IPS-NIHi11 (cell line): ENCODE results near the gene RAMACL.

ENCODE experiments used
- DNase-seq: peaks from one replicate; pipeline ENCODE4 v3.0.0; 2012; ENCODE audit warnings: mixed read lengths, low spot score

RAMACL gene

DNA sequence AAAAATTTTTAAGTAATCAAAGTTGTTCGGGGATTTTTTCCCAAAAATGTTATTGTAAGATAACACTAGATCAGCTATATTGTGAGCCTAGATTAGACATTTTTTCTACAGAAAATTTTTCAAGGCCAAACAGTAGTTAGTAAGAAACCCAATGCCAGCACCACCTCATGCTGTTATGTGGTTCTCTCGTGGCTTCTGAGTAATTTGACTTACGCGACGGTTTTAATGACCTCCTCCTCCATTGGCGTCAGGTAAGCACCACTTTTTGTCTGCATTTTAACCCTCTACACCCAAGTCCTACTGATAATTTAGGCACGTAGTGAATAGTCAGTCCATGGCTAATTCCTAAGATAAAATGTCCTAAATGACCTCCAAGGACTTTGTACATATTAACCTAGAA is 30.9 kb upstream of the RAMACL start:
- DNase-seq = no peak

DNA sequence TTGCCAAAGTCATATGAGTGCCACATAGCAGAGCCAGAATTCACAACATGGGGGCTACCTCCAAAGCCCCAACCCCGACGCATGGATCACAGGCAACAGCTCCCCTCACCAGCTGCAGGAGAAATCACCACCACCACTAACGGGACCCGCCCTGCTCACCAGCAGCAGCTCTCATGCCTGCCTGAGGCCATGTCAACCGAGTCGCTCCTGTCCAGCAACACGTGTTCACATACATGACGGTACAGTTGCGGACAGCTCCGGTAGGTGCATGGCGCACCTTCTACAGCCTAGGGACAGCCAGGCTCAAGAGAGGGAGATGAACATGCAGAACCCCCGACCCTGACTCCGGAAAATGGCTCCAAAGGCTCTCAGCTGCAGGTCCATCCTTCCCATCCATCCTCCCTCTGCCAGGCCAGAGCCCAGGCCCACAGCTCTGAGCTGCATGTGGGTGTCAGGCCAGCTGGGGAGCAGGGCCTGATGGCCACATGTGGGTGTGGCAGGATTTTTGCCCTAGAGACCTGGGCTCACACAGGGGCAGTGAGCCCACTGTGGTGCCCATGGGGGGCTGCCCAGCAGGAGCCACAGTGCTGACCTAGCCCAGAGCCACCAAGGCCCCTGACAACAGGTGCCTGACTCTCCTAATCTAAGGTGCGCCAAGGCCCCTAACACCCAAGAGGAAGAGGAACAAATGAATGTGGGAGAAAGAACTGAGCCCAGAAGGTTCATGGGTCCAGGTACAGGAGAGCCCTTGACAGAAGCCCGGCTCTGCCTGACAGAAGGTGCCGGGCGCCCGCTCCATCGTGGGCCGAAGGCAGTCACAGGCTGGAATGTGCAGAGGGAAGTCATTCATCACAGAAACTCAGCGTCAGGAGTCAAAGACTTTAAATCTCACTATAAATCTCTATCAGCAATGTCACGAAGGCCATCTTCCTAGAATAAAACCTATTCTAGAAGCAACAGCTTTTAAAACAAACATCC is 30.1 kb upstream of the RAMACL start:
- no peak for DNase-seq

DNA sequence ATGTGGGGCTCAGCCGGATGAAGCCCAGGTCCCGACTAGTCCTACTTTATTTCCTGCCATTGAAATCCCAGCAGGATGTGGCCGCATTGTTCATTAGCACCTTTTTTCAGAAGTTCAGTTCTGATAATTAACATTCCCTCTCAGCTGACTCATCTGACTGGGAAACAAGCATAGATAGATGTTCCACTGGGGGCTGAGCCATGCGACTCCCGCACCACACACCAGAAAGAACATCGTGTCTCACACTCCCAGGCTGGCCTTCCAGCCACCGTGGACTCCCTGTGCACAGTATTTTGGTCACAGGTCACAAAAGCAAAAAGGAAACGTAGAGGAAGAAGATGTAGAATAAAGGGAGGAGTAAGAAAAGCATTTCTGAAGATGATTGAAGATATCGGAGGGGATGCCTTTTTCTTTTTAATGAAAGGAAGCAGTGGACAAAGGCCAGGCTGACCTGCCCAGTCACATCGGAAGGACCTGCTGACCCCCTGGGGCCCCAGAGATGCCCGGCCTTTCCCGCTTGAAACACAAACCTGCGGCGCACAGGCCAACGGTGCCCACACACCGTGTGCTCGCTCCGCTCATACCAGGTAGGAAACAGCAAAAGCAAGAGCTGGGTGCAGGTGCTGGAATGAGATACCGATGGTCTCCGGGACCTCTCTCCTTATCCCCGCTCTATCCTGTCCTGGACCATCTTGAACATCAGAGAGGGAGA is 28.7 kb upstream of the RAMACL start:
- no peak for DNase-seq

- DNase-seq = no peak
These were observed 28.1 kb upstream of the RAMACL start for GRCh38 chr6:166614589-166614988.

- DNase-seq = no peak
These were observed 27.7 kb upstream of the RAMACL start for GRCh38 chr6:166614171-166614583.

- no peak for DNase-seq
These were observed 26.5 kb upstream of the RAMACL start for GRCh38 chr6:166613027-166613426.

DNA sequence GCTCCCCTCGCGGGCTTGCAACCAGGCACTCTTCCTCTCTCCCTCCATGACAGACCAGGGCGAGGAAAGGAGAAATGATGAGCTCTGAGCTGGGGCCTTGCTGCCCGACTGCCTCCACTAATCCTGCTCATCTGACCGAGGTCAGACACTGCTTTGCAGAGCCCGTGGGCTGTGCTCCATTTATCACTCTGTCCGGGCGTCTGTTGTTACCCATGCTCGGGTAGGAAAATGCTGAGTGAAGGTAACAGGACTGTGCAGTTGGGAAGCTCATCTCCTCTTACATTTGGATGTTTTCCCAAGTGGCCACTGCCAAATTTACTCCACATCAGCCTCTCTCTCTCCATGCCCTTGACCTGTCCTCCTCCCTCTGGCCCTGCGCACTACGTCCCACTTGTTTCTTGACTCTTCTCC is 26.0 kb upstream of the RAMACL start:
- DNase-seq = no peak

DNA sequence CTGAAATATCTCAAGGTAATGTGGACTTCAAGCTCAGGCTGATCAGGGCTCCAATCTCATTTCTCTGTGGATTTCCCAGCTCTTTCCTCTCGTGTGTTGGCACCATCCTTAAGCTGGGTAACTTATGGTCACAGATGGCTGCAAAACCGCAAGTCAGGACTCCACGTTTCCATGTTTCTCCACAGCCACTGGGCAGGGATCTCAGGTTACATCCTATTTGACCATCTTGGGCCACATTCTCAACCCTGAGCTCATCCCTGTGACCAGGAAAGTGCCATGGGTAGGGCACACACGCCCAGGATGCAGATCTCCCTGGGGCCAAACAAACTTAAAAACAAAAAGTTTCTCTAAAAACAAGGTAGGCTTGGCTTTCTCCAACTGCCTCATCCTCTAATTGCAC is 25.2 kb upstream of the RAMACL start:
- no peak for DNase-seq

GRCh38 chr6:166610069-166610468 is 23.6 kb upstream of the RAMACL start:
- no peak for DNase-seq

DNA sequence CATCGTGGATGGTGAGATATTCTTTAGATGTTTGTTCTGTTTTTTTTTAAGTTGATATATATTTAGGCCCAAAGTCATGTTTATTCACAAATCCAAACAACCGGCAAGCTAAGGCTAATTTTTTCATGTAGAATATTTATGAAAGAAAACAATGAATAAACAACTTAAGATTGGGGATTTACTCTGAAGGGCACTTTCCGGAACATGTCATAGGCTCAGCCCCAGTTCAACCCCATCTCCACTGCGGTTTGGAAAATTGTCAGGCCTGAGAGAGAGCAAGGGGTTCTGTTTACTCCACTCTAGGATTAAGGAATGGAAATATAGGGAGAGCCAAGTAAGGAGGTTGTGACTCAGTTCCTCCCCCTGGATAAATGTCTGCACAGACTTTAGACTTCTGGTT is 22.3 kb upstream of the RAMACL start:
- no peak for DNase-seq

- DNase-seq = no peak
These were observed 19.3 kb upstream of the RAMACL start for GRCh38 chr6:166605752-166606151.

DNA sequence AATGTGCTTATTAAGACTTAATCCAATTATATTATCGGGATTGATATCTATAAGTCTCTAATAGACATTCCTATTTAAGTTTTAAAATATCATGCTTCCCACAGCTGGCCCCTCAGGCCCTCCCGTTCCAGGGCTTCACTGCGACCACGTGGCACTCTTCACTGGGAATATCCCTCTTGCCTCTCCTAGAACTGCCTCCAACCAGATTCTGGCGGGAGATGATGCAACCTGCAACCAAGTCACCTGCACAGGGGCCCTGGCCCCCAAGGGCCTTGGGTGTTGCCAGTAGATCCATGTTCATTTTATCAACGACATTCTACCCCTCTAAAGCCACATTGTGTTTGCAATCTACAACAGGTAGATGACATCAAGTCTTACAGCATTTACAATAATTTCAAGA is 18.4 kb upstream of the RAMACL start:
- no peak for DNase-seq

GRCh38 chr6:166604328-166604727 is 17.9 kb upstream of the RAMACL start:
- no peak for DNase-seq

- DNase-seq = no peak
These were observed 16.7 kb upstream of the RAMACL start for GRCh38 chr6:166603043-166603690.

DNA sequence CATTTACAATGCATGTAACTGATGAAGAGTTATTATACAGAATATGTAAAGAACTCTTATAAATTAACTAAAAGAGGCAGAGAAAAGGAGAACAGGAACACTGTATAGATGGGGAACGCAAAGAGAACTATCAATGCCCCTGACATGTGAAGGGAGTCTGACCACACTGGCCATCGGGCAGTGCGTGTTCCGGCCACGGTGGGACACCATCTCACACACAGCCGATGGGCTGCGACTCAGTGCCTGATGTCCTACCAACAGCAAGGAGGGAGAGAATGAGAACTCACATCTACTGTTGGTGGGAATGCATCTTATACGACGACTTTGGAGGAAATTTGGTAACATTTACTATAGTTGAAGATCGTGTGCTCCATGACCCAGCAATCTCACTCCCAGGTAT is 15.5 kb upstream of the RAMACL start:
- no peak for DNase-seq

GRCh38 chr6:166600931-166601330 is 14.5 kb upstream of the RAMACL start:
- DNase-seq = no peak

DNA sequence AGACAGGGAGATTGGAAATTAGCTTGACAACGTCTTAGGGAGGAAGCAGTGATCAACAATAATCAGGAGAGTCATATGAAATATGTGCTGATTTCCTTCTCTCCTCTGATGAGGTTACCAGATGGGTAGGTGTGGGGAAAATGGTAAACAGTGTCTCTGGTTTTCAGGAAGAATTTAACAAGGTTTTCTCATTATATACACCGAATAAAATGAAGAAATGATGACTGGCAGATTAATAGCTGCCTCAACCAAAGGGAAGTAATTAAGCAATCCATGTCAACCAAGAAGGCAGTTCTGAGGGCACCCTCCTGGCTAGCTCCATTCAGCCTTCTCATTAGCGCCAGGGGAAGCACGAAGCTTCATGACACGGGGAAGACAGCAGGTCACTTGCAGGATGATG is 12.7 kb upstream of the RAMACL start:
- no peak for DNase-seq

DNA sequence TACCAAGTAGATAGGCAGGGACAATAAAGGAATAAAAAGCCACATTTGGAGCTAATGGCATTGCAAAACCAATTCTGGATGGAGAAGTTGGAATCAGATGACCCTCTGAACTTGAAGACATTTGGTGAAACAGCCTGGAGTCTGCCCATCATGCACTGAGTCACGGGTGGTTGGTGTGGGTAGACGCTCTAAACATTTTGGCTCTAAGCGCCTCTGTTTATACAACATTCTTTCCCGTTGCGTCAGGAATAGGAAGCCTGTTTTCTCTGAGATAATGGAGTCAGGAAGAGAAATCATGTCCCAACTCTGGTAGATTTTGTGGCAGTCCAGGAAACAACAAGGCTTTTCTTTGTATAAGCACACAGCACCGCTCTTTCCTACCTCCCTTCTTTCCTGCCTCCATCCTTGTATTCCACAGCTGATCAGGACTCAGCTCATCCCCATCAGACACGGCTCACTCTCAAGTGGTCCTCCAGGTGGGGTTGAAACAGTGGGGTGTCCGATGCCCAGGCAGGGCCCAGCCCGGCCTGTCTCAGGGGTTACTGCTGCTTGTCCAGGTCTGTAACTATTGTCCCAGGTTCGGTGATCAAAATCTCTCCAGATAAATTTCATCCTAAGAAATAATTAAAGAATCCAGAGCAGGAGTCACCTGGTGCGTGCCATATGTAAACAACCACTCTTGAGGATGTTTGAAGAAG is 12.1 kb upstream of the RAMACL start:
- DNase-seq = no peak

GRCh38 chr6:166597711-166598440 is 11.4 kb upstream of the RAMACL start:
- DNase-seq = peak; percentile 19

- no peak for DNase-seq
These were observed 10.5 kb upstream of the RAMACL start for GRCh38 chr6:166596776-166597507.

DNA sequence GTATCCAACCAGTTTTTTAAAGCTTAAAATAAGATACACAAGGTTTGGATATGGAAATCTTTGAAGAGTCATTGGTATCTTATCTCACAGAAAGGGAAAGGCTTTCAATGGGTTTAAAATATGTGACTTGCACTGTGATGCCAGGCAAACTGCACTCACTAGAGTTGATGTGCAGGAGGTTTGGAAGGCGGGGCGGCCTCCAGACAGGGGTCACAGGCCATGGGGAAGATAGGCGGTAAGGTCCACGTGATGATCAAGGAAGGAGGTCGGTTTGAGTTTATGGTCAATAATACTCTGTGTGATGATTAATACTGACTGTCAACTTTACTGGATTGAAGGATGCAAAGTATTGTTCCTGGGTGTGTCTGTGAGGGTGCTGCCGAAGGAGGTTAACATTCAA is 9.5 kb upstream of the RAMACL start:
- DNase-seq = no peak
